ENCODE data around the gene PPM1D.
"Not testable (repeated sequence)": the region's sequence is repeated elsewhere in the genome, so short reads cannot be mapped to it uniquely, and the experiment has no call there.

PPM1D gene

GRCh38 chr17:60599620-60600489 is at the start of gene PPM1D:
TSS of gene PPM1D (plus strand) at chr17:60600193. CDS start at chr17:60600415, 222 bp downstream.
- DNase-seq (ENCODE audit: low spot score) = peak; percentile 96

DNA sequence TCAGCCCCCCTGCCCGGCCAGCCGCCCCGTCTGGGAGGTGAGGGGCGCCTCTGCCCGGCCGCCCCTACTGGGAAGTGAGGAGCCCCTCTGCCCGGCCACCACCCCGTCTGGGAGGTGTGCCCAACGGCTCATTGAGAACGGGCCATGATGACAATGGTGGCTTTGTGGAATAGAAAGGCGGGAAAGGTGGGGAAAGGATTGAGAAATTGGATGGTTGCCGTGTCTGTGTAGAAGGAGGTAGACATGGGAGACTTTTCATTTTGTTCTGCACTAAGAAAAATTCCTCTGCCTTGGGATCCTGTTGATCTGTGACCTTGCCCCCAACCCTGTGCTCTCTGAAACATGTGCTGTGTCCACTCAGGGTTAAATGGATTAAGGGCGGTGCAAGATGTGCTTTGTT is 47.7 kb upstream of the PPM1D start:
- DNase-seq (ENCODE audit: low spot score) = not testable (repeated sequence)

- DNase-seq (ENCODE audit: low spot score) = no peak
Measured at GRCh38 chr17:60554377-60554788, 45.6 kb upstream of the PPM1D start.

GRCh38 chr17:60555786-60556185 is 44.2 kb upstream of the PPM1D start:
- DNase-seq (ENCODE audit: low spot score) = no peak

DNA sequence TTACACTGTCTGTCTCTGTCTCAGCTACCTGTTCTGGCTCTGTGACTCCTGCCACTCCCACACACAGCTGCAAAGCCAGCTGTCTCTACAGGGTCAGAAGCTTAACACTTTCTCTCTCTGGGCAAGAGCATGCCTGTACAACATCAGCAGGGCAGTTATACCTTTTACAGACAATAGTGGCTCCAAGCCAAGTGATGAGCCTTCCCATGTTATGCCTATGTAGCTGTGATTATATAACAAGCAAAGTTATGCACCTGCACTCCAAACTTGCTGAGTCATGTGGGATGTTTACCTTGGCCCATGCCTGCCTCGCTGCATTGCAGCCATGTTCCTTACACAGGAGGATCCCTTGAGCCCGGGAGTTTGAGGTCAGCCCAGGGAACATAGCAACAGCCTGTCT is 42.2 kb upstream of the PPM1D start:
- no peak for DNase-seq (ENCODE audit: low spot score)

DNA sequence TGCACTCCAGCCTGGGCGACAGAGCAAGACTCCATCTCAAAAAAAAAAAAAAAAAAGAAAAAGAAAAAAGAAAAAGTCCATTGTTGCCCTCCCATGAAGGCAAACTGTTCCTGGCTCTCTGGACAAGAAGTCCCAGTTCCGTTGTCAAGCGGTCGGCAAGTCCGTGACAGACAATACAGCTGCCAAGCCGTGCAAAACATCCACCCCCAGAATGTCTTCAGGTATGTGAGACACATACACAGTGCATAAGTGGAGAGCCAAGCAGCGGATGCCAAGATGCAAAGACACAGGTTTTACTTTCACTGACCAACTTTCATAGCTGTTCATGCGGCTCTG is 40.4 kb upstream of the PPM1D start:
- DNase-seq (ENCODE audit: low spot score) = no peak

DNA sequence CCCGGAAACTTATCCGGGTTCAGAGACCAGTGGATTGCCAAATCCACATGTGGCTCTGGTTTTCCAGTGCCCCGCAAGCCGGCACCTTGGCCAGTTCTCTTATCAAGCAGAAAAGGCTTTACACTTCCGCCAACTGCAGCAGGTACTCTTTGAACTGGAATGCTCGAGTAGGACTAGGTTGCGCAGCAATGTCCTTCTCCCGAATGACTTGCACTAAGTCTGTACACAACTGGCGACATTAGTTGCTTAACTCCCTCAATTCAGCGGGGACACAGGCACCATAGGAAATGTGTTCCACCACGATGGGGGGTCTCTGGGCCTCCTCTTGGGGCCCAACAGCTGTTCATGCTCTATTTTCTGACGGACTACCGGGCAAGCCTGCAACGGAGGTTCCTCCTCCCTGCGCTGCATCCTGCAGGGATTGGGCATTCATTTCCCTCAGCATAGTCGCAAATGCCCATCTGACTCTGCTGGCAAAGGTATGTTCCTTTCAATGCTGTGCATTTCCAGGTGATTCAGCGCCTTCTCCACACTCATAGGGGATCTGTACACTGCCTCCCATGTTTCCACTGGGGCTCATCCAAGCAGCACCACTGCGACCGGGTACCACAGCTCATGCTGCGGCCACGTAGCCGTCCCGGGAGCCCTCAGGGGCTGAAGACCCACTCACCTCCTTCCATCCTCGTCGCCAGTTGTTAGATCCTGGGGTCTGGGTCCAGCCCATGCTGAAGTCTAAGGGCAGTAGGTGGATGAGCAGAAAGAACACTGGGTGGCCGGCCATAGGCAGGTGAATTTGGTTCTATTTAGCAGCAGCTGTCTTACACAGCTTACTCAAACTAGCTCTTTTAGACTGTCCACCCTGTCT is 39.8 kb upstream of the PPM1D start:
- no peak for DNase-seq (ENCODE audit: low spot score)

DNA sequence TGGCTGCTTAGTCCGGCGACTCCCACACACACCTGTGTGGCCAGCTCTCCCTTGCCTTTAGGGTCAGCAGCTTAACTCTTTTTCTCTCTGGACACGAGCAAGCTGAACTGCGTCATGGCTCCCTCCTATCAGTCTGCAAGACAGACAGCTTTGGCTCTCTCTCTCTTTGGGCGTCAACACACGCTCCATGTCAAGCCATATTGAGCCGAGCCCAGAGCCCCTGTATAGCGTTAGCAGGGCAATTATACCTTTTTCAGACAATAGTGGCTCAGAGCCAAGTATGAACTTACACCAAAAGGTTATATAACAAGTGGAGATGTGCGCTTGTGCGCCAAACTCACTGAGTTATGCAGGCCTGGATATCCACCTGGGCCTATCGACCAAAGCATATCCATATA is 39.1 kb upstream of the PPM1D start:
- no peak for DNase-seq (ENCODE audit: low spot score)

GRCh38 chr17:60562421-60562820 is 37.6 kb upstream of the PPM1D start:
- no peak for DNase-seq (ENCODE audit: low spot score)

- DNase-seq (ENCODE audit: low spot score) = no peak
Measured at GRCh38 chr17:60563743-60564142, 36.2 kb upstream of the PPM1D start.

GRCh38 chr17:60565233-60565632 is 34.8 kb upstream of the PPM1D start:
- no peak for DNase-seq (ENCODE audit: low spot score)

DNA sequence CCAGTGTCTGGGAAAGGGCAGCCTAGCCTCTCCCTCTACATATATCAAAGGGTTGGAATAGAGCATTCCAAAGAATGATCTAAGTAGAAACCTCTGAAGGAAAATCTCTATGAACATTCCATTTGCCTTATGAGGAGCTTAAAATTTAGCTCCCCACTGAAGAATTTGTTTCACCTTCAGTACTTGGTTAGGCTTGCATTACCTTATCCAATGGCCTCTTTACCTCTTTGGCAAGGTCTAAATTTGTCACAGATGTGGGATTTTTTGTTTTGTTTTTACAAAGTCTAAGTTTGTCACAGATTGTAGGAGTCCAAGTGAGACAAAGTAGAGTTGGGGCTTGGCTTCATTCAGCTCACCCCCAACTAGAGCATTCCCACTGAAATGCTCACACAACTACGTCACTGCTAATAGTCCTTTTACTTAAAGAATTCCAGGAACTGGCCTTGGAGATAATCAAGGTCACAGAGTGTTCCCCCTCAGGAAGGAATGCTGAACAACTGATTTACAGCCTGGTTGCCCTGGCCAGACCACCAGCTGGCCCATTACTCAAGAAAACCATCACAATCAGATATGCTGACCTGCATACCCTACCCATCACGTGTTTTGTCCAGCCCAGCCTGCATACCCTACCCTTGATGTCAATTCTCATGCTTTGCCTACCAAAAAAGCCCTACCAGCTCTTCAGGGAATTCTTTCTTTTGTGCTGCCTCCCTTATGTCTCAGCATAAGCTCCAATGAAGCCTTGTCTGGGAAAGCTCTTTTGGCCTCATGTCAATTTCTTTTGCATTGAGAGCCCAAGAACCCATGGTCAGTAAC is 26.5 kb upstream of the PPM1D start:
- DNase-seq (ENCODE audit: low spot score) = no peak

- DNase-seq (ENCODE audit: low spot score) = no peak
Measured at GRCh38 chr17:60577147-60577915, 22.7 kb upstream of the PPM1D start.

- no peak for DNase-seq (ENCODE audit: low spot score)
Measured at GRCh38 chr17:60579090-60579489, 20.9 kb upstream of the PPM1D start.

DNA sequence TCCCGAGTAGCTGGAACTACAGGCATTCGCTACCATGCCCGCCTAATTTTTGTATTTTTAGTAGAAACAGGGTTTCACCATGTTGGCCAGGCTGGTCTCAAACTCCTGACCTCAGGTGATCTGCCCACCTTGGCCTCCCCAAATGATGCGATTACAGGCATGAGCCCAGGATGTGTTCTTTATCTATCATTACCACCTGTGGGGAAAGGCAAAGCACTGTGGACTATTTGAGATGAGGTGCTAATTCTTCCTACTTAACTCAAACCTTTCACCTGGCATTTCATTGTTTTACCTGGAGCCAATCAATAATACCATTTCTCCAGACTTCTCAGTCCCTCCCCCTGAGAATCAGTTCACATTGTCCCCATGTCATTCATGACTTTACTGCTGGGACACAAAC is 20.4 kb upstream of the PPM1D start:
- no peak for DNase-seq (ENCODE audit: low spot score)

DNA sequence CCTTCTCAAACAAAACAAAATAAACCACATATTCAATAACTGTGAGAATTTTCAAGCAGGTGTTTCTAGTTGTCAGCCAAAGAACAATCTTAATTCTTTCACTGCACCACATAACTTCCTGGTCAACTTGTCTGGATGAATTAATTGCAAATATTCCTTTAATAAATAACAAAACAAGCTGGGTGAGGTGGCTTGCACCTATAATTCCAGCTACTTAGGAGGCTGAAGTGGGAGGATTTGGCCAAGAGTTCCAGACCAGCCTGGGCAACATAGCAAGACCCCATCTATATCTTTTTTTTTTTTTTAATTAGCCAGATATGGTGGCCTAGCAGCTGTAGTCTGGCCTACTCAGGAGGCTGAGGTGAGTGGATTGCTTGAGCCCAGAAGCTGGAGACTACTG is 17.0 kb upstream of the PPM1D start:
- no peak for DNase-seq (ENCODE audit: low spot score)

GRCh38 chr17:60585887-60586286 is 14.1 kb upstream of the PPM1D start:
- DNase-seq (ENCODE audit: low spot score) = no peak

GRCh38 chr17:60586288-60586974 is 13.6 kb upstream of the PPM1D start:
- no peak for DNase-seq (ENCODE audit: low spot score)

GRCh38 chr17:60590070-60590469 is 9.9 kb upstream of the PPM1D start:
- DNase-seq (ENCODE audit: low spot score) = no peak

GRCh38 chr17:60592750-60593149 is 7.2 kb upstream of the PPM1D start:
- DNase-seq (ENCODE audit: low spot score) = no peak

DNA sequence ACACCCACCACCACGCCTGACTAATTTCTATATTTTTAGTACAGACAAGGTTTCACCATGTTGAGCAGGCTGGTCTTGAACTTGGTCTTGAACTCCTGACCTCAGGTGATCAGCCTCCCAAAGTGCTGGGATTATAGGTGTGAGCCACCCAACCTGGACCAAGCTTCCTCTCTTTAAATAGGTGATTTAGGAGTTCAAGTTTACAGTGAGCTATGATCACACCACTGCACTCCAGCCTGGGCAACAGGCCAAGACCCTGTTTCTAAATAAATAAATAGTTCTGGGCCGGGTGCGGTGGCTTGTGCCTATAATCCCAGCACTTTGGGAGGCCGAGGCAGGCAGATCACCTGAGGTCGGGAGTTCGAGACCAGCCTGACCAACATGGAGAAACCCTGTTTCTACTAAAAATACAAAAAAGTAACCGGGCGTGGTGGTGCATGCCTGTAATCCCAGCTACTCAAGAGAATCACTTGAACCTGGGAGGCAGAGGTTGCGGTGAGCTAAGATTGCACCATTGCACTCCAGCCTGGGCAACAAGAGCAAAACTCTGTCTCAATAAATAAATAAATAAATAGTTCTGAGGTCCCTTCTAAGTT is 6.5 kb upstream of the PPM1D start:
- not testable (repeated sequence) for DNase-seq (ENCODE audit: low spot score)

All from CD4-positive, alpha-beta T cell treated with Interleukin-15 for 4 hours (primary cell).